ENCODE data around the gene MROH7.

The MROH7 gene

DNA sequence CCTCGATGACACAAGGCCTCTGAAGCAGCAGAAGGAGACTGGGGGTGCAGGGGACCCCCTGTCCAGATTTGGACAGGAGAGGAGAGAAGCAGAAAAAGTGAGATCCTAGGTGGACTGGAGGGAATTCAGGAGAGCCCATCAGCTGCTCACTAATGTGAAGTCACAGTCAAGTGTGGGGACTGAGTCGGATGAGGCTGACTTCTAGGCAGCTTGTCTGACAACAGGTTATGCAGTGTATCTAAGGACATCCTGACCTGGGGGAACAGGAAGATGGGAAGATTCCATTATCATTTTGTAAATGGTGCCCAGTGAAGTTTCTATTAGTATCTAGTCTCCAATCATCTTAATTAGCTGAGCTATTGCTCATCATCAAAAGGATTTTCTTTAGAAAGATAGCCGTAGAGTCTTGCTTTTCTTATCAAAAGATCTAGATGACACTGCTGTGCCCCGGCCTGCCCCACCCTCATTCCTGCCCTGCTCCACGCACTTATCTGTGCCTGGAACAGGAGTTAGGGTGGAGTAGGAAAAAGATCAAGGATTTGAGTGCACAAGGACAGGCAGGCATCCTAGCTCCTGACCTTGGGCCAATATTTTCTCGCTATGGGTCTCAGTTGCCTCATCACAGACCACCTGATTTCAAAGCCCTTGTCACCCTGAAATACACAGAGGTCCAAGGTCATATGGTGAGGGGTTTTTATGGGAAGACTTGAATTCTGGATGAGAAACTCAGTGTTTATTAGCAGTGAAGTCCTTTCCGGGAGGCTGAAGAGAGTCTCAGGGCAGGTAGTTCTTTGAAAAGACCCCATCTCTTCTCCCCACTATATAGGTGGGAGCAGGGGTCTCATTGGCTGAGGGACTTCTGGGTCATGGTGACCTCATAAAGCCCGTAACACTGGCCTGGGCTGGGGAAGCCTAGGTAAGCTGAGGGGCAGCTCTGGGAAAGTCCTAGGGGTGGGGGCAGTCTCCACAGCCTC is at the start of gene MROH7:
MROH7 (plus strand) TSS at position 924 of the 974 bp plus-strand sequence. CDS start 11,141 bp downstream, outside the sequence.
- no peak for DNase-seq

DNA sequence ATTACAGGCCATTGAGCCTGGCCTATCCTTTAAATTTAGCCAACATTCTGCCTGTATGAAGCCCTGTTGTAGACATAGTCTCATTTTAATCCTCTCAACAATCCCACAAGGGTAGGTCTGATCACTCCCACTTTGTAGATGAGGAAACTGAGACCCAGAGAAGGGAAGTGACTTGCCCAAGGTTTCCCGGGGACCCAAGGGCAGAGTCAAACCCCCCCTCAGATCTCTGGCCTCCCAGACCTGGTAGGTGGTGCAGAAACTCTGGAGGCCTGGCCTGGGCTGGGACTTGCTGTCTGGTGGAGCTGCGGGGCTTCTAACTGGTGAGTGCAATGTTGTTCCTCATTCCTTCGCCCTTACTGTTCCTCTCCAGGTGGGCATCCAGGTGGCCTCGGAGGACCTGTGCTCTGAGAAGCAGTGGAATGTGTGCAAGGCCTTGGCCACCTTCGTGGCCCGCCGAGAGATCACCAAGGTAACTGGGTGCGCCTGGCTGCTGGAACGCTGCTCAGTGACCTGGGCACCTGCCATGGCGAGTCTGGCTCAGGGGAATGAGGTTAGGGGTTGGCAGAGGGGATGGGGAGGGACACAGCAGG is 47.9 kb upstream of the MROH7 start:
- no peak for DNase-seq

DNA sequence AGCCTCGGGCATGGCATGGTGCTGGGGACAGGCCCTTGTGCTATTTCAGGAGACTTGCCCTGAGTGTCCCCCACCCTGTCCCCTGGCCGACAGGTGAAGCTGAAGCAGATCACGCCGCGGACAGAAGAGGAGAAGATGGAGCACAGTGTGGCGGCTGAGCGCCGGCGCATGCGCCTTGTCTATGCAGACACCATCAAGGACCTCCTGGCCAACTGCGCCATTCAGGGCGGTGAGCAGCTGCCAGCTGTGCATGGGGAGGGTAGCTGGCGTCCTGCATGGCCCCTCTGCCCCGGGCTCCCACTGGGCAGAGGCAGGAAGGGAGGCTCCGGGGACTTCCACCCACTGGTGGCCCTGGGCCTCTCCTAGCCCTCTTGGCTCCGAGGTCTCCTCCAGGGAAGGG is 47.1 kb upstream of the MROH7 start:
- DNase-seq, result no peak

- no peak for DNase-seq
These were observed 45.6 kb upstream of the MROH7 start for GRCh38 chr1:54595956-54596498.

DNA sequence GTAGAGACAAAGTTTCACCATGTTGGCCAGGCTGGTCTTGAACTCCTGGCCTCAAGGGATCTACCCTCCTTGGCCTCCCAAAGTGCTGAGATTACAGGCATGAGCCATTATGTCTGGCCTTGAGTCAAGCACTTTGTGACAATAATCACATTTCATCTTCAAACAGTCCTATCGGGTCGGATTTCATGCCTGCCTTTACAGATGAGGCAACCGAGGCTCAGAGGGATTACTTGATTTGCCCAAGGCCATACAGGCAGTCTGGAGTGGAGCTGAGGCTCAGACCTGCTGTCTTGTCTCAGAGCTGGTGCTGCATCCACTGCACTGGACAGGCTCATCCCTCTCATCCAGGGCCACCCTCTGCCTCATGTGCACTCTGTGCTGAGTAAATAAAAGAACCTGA is 44.8 kb upstream of the MROH7 start:
- DNase-seq, result no peak

DNA sequence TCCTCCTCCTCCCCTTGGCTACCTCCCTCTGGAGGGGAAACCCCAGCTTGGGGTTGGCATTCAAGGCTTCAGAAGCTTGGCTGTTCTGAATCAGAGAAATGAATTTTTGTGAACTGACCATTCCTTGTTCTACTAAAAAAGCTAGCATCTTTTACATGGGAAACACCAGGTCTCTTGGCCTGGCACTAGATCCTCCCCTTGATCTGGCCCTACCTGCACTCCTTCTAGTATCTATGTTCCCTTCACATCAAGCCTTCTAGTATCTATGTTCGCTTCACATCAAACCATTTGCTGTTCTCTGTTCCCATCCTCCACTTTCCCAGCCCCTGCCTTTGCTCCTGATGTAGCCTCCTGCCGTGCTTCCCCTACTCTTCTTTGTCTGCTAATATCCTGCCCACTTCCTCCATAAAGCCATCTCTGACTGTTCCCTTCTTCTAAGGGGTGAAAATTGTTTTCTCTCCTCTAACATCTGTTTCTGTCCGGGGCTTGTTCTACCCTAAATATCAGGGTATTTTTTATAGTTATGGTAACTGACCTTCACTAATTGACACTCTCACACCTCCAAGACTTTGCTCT is 44.0 kb upstream of the MROH7 start:
- DNase-seq, result no peak

GRCh38 chr1:54599211-54599823 is 42.3 kb upstream of the MROH7 start:
- no peak for DNase-seq

DNA sequence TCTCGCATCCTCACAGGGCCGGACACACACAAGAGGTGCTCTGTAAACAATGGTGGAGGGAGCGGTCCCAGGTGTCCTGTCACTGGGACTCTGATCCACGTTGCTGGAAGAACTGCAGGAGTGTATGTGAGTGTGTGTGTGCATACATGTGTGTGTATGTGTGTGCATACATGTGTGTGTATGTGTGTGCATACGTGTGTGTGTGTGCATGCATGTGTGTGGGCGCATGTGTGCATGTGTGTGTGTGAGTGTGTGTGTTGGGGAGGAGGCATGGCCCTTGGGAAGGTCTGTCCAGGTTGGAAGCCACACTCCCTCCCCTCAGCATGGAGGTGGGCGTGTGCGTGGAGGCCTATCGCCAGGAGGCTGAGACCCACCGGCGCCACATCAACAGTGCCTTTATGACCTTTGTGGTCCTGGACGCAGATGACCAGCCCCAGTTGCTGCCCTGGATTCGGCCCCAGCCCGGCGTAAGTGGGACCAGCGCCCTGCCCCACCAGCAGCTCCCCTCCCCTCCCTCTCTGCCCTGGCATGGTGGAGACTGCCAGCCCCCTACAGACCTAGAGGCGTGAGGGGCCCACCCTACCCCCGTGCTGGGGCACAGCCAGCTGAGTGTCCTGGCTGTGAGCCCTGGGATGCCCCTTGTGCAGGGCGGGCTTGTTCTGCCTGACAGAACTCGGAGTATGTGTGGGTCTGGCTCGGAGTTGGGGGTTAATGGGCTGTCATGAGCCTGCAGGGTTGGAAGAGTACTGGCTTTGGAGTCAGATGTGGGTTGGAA is 40.5 kb upstream of the MROH7 start:
- DNase-seq, result no peak

- DNase-seq, result no peak
These were observed 39.9 kb upstream of the MROH7 start for GRCh38 chr1:54601730-54602129.

DNA sequence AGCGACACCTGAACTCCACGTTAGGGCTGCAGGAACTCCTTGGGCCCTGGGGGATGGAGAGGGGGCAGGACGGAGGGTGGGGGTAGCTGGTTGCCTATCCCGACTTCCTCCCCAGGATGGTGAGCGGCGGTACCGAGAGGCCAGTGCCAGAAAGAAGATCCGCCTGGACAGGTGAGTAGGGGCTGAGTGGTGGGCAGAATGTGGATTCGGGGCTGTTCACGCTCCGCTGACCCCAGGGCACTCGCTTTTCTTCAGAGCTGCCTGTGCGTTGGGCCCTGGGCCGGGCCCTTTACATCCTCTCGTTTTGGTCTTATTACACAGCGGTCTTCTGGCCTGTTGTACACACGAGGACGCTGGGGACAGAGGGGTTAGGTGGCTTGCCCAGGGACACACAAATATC is 39.0 kb upstream of the MROH7 start:
- no peak for DNase-seq

DNA sequence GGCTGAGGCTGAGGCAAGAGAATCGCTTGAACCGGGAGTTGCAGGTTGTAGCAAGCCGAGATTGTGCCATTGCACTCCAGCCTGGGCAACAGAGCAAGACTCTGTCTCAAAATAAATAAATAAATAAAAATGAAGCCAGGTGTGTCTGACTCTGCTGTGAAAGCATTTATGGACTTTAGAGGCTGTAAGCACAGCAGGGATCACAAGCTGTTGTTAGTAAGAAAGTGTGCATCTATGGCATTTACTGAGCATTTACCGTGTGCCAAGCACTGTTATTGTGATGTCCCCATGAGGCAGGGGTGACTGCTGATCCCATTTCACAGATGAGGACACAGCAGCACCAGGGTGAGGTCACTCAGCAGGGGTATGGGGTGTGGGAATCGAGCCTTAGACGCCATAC is 38.3 kb upstream of the MROH7 start:
- no peak for DNase-seq

GRCh38 chr1:54604051-54604450 is 37.5 kb upstream of the MROH7 start:
- DNase-seq, result no peak

DNA sequence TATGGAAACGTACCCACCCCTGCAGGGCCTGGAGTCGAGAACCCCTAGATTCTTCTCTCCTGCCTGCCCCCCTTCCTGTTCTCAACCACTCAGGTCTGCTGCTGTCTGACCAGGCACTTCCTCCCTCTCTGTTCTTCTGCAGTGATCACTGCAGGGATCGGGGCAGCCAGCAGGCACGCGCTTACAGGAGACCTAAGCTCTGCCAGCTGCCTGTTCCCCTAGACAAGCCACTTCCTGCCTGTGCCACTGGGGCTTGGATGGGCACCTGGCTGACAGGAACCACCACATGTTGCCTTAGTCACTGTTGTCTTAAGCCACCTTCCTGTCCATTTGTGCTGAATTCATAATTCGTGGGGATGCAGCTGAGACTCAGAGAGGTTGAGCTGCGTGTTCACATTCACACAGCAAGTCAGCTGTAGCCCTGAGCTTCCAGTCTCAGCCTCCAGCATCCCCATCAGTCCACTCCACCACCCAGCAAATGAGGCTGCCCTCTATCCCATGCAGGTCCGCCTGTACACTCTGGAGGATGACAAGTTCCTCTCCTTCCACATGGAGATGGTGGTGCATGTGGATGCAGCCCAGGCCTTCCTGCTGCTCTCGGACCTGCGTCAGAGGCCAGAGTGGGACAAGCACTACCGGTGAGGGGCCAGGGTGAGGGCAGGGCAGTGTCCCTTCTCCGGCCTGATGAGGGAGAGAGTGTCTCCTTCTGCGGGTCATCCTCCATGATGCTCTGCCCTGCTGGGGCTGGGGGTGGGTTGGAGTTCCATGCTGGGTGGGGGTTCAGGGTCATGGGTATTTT is 36.8 kb upstream of the MROH7 start:
- DNase-seq, result no peak

DNA sequence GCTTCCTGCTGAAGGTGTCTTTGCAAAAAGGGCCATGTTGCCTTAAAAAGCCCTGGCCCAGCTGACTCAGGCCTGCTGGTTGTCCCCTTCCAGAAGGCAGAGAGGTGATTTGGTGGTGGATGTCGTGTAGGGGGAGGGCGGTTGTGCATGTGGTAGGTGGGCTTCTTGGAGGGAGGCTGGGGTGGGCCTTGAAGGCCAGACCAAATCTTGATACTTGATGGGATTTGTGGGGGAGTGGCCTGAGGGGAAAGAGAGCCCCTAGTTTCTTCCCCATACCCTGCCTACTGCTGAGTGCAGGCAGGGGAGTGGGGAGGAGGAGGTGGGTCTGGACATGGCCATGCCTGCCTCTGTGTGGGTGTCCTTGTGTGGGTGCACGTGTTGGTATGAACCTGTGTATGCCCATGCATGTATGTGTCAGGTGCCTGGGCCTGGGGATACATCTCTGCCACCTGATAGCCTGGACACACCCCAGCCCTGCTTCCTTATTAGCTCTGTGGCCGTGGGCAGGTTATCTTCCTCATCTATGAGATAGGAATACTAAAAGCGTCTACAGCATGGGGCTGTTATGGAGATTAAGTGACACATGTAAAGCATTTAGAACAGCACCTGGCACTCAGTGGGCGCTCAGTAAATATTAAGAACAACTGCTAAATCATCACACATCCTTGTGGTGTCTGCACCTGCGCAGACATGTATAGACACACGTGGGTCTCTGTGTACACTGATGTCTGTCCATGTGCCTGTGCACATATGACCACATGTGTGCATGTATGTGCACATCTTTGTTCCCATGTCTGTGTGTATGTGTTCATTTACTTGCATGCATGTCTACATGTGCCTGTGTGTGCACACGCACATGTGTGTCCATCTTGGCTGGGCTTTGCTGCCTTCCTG is 35.2 kb upstream of the MROH7 start:
- no peak for DNase-seq

GRCh38 chr1:54606990-54607325 is 34.6 kb upstream of the MROH7 start:
- DNase-seq, result no peak

- no peak for DNase-seq
These were observed 33.6 kb upstream of the MROH7 start for GRCh38 chr1:54607821-54608565.

GRCh38 chr1:54608566-54609230 is 32.9 kb upstream of the MROH7 start:
- DNase-seq, result no peak

GRCh38 chr1:54609301-54609921 is 32.2 kb upstream of the MROH7 start:
- DNase-seq, result no peak

- DNase-seq, result no peak
These were observed 31.5 kb upstream of the MROH7 start for GRCh38 chr1:54610048-54610447.
